ENCODE data around the gene RFX2.

RFX2 gene

DNA sequence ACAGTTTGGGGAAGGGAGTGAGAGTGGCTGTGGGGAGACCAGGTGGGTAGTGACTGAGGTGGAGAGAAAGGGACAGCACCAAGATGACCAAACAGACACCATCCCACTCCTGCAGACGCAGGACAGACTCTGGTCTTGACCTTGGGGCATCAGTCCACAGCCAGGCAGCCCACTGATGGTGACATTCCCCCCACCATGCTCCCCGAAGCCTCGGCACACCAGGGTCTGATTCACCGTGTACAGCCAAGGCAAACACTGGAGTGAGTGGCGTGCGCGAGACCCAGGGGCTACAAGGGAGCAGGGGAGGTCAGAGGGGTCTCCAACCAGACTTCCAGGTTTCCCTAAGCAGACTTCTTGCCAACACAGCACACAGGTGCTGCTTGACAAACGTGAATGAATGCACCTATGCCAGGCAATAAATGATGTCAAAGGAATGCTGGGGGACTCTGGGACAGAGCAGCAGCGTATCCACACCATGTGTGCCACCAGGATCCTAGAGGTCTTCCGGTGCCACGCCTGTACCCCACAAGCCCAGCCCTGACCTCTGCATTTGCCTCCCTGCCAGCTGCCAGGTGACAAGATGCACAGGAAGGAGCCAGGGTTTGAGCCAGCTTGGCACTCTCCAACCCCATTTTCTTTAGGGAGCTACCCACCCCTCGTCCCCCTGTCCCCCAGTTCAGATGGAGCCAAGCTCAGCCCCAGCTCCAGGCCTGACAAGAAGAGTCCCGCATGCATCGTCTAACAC is 150.9 kb downstream of the RFX2 start:
- DNase-seq (ENCODE audit: extremely low read depth in 1 of 2, low read depth in 1 of 2), result no peak

DNA sequence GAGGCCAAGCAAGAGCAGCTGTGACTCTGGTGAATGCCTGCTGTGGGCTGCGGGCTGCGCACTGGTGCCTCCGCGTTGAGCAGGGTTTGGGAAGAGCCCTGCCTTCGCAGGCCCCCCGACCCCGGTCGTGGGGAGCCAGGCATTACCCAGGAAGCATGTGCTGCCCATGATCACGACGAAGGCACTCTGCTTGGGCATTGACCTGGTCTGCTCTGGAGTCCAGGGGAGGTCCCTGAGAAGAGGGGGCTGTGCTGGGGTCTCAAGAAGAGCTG is 151.5 kb downstream of the RFX2 start:
- no peak for DNase-seq (ENCODE audit: extremely low read depth in 1 of 2, low read depth in 1 of 2)

DNA sequence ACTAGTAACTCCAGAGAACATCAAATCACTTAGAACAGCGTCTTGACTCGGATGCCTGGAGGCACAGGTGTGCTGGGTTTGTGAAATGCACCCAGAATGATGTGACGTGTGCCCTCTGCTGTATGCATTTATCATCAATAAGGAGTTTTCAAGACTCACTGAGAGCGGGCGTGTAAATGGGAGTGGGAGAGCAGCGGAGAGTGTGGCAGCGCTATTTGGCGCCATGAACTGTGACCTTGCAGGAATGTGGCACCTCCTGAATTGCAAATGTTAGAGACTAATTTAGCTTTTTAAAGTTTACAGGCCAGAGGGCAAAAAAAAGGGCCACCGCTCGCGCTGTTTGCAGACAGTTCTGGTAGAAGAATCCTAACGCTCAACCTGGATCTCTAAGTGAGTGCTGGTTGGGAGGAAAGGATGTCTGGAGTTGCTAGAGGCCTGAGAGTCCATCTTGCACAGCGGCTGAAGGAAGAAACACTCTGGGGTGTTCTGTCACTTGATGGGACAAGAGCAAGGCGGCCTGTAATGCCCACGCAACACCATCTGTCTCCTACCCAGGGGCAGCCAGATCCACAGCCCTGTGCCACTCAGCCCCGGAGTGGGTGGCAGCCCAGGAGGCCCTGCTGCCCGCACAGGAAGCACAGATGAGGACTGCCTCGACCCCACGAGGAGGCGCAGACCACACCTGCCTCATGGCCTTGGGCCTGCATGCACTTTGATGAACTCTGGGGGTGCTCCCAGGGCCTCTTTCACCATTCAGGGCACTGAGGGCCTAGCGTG is 152.0 kb downstream of the RFX2 start:
- no peak for DNase-seq (ENCODE audit: extremely low read depth in 1 of 2, low read depth in 1 of 2)

DNA sequence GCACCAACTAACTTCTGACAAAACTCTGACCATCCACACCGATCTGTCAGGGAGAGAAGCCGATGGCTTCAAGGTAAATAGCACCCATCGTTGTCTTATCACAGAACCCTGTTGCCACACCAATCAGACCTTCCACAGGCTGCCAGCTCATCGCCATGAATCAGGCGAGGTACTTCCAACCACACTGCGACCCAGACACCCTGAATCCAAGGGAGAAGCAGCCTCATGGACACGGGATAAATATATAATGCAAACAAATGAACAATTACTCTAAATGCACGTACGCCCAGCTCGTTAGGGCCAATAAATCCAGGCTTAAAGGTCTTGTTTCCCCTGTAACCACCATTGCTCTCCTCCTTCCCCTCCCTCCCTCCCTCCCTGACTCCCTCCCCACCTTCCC is 153.1 kb downstream of the RFX2 start:
- DNase-seq (ENCODE audit: extremely low read depth in 1 of 2, low read depth in 1 of 2), result no peak

DNA sequence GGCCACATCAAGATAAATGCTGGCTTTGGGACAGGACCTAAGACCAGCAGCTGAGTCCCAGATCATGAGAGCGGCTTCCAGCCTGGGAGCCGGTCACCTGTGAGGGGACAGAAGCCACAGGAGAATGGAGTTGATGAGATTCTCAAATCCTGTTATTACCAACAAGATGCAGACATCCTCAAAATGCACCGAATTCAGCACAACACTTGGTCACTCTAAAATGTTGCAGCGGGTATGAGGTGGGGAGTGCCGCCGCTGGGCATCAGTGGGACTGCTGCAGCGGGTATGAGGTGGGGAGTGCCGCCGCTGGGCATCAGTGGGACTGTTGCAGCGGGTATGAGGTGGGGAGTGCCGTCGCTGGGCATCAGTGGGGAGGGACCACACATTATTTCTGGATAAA is 153.6 kb downstream of the RFX2 start:
- DNase-seq (ENCODE audit: extremely low read depth in 1 of 2, low read depth in 1 of 2), result no peak

DNA sequence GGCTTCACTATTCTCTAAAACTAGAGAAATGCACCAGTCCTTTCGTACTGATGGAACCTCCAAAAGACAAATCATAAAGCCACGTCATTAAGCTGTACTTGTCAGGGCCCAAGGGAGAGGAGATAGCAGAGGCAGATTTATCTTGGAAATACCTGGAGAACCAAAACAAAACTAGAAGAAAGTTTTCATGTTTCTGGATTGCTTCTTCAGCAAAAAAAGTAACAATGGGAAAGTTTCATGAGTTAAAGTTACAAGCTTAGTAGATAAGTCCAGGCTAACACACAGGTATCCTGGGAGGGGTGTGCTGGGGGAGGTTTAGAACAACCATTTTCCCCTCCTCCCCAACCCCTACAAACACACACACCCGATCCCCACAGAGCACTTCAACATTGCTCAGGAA is 154.0 kb downstream of the RFX2 start:
- no peak for DNase-seq (ENCODE audit: extremely low read depth in 1 of 2, low read depth in 1 of 2)

DNA sequence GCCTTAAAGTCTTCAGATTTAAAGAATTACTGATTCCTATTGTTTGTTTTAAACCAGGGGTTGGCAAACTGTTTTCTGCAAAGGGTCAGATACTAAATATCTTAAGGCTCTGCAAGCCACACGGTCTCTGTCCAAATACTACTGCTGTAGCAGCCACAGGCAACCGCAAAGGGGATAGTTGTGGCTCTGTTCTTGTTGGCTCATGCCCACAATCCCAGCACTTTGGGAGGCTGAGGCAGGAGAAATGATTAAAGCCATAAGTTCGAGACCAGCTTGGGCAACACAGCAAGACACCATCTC is 154.7 kb downstream of the RFX2 start:
- DNase-seq (ENCODE audit: extremely low read depth in 1 of 2, low read depth in 1 of 2), result no peak

DNA sequence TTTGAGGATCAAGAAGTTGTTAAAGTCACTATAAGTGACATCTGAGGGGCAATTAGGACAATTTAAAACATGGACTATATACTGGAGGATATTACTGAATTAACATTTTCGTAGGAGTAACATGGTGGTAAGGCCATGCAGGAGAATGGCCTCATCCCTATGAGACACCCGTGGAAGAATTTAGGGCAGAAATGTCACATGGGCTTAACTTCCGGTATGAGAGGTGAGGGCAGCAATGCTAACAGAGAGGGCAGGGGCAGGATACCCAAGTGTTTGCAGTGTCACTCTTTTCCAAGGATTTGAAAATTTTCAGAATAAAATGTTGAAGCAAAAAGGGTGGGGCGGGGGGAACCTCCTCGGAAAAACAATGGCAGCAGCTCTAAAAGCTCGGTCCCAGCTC is 156.0 kb downstream of the RFX2 start:
- no peak for DNase-seq (ENCODE audit: extremely low read depth in 1 of 2, low read depth in 1 of 2)

DNA sequence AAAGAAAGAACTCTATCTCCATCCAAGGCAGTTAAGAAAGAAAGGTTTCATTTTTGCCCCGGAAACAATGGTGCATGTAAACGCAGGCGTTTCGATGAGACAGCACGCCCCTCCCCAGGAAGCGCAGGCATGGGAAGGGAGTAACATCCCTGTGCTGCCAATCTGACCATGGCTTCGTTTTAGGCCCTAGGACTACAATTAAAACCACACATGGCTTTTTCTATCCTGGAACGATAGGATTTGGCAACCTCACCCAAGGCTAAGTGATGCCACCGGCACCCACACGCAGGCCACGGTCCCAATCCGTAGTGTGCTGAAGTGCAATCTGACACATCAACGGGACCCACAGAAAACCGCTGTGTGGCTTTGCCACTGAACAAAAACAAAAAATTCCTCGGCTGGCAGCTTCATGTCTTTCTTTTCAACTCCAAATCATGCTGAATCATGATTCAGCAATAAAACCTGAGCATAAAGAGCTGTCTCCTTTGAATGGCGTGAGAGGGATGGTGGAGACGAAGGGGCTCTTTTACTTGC is 156.6 kb downstream of the RFX2 start:
- no peak for DNase-seq (ENCODE audit: extremely low read depth in 1 of 2, low read depth in 1 of 2)

DNA sequence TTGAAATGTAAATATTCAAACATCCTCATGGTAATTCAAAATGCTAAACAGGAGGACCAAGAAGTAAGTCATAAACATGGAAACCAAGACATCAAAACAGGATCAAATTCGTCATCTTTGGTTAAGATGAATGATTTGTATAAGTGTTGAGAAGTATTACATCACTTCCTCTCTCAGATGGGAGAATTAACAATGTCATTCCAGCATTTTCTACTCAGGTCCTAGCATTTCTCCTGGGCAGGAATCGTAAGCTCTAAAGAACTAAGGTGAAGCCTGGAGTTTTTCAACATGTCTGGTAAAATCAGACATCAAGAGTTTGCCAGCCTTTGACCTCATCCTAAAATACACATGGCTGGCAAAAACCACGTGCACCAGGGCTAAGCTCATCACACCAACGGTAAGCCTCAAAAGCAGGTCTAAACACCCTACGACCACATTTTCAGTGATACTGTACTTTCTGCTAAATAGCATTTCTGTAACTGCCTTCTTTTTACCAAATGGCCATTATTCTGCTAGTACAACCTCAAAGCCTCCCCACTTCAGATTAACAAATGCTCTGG is 157.2 kb downstream of the RFX2 start:
- no peak for DNase-seq (ENCODE audit: extremely low read depth in 1 of 2, low read depth in 1 of 2)

DNA sequence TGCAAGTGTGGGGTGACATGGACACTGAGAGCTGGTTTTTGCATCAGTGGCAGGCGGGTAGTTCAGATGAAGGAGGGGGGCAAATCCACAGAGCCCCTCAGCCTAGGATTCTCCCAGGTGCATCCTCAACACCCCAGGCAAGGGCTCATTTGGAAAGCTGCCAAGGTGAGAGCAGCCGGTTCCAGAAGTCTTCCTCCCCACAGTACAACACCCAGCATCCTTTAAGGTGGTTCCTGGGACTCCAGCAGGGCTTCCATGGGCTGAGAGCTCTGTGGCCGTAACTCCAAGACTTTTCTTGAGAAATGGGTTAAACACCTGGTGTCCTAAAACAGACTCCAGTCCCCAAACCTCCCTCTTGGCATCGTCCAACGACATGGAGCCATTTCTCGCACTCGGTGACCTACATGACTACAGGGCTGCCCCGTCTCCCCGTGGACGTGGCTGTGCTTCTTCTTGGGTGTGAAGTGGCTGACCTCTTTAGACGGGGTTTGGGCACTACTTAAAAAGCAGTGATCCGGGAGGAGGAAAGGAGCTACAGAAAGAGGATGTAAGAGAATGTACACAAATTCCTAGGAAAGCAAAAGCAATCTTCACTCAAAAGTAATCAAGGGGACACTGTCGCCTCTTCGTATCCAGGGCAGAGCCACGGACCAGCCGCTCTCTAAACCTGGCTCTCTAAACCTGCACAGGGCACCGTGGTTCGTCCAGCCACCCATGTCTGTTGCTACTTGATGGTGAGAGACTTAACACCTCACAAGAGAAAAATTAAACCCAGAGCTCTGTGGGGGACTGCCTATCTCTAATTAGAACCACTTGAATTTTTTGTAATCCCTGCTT is 157.9 kb downstream of the RFX2 start:
- no peak for DNase-seq (ENCODE audit: extremely low read depth in 1 of 2, low read depth in 1 of 2)

DNA sequence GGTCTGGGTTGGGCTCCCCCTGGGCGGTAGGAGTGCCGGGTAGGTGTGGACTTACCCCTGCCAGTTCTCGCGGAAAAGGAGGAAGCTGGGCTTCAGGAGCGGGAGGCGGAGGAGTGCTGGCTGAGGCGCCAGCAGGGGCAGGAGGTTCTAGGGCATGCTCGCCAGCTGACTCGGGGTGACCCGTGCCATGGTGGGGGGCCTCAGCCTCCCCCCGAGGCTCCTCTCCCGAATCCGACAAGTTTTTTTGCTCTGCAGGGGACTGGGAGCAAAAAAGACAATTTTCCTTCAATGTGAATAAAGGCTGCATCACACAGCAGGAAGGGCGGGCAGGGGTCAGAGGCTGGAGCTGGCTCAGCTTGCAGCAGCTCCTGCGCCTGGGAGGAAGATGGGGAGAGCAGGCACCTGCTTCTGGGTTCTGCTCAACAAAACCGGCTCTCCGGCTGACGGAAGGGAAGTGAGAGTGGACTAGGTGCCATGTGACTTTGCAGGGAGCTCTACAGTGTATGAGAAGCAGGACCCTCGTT is 158.9 kb downstream of the RFX2 start:
- DNase-seq (ENCODE audit: extremely low read depth in 1 of 2, low read depth in 1 of 2), result no peak

DNA sequence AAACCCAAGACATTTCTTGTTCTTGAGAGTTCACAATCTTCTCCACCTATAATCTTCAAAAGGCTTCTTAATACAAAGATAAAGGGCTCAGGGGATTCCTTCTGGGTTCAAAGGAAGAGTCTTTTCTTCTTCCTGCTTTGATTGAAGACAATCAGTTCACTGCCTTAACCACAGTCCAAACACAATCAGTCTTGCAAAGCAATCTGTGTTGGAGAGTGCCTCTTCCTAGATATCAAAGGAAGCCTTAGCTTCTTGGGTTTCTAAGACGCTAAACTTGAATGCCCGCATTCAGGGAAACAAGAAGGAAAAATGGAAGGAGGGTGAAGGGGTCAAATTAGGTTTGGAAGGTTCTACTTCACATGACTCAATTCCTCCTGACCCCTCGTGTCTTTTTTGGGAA is 159.6 kb downstream of the RFX2 start:
- no peak for DNase-seq (ENCODE audit: extremely low read depth in 1 of 2, low read depth in 1 of 2)

DNA sequence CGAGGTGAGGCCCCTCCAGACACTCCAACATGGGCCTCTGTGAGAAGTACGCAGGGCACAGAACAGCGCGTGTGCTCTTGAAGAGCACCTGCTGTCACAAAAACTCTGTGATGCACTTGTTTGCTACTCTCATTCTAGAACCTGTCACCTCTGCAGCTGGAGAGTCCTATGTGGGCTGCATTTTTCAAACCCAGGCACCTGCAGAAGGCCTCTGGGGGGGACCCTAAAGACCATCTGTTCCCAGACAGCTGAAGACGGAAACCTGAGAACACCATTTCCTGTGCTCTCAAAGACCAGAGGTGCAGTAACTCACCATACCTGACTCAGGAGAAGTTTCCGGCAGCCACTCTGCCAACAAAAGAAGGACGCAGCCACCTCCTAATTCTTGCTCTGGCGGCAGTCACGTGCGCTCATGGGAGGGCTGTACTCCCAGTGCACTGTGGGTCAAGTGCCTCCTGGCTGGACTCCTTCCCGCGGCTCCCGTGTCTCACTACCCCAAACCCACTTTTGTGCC is 160.5 kb downstream of the RFX2 start:
- peak in 1 of 2 donors; percentile 20 for DNase-seq (ENCODE audit: extremely low read depth in 1 of 2, low read depth in 1 of 2)

DNA sequence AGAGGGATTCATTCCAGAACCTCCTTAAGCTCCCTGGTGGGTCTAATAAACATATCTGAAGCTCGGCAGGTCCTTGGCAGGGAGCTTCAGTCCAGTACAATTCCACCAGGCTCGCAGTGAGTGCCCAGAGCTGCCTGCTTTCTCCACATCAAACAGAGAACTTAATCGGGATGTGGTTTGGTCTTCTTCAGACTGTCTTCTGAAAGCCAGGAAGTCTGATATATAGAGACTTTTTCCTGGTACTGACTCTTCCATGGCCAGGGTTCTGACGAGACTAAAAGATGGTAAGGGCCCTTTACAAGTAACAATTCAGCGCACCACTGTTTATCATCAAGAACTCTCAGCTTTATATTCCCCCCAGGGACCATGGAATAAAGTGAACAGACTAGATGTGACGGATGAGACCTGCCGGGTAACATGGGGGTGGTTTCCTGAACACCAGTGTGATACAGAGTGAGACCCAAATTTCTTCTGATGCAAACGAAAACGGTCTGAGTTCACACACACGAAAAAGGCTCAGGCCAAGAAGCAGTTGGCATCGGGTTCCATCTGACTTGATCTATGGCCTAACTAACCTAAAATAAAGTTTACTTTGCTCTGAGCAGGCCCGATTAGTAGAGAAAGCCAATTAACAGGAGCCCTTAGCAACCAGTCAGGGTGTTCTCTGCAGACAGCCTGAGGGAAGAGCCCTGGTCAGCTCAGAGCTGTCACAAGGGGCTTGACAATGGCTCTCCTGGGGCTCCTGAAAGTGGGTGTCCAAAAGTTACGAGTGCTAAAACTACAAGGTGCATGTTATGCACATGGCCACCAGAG is 161.3 kb downstream of the RFX2 start:
- no peak for DNase-seq (ENCODE audit: extremely low read depth in 1 of 2, low read depth in 1 of 2)

DNA sequence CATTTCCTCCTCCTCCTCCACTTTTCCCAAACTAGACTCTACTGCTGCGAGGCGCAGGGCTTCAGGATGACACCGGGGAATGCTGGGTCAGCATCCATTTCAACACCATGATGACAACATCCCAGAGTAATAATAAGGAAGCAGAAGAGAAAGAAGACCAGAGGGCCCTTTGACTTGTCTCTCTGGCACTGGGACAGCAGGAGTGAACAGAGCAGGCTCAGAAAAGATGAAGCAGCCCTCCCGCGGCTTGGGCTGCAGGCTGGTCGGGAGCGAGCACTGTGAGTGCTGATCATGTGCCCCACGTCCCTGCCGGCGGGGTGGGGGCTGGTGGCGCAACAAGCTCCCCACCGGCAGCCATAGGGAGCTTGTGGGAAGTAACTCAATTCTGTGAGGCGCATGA is 162.9 kb downstream of the RFX2 start:
- DNase-seq (ENCODE audit: extremely low read depth in 1 of 2, low read depth in 1 of 2), result no peak

DNA sequence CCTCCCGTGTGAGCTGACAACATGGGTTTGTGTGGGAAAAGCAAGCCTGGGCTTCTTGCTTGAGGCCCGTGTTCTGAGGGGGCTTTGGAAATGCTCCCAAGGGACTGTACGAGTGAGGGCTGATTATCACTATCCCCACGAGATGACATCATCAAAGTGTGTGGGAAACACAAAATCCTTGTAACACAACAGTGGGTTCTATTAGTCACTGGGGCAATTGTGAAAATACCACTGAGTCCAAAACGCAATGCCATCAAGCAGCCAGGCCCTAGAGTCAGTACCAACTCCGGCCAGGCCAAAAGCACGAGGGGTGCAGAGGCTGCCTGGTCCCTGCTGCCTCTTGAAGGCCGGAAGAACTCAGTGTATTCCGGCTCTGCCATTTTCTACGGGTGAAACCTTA is 166.7 kb downstream of the RFX2 start:
- DNase-seq (ENCODE audit: extremely low read depth in 1 of 2, low read depth in 1 of 2), result no peak
